ENCODE results near the gene RBM15B. TPM values are rescaled to one million over a fixed set of nuclear protein-coding genes. Genes with fewer than 3 reads are reported as not detected.

The RBM15B gene
- total and polyA plus RNA-seq, 9 of the 15 experiments (the other 6 are each of a cell fraction or from before 2014, with no cell fraction given), result 1.8 to 21.0 (median 10.5) TPM

- TF ChIP-seq CLOCK (CRISPR knock-in tag; IDR thresholded peaks at IDR 0.05; ENCODE audit: borderline replicate concordance), result no peak
- no peak for TF ChIP-seq CXXC5 (CRISPR knock-in tag; IDR thresholded peaks at IDR 0.05)
Observed at GRCh38 chr3:51379746-51380455, 11.2 kb upstream of the RBM15B start (continued).

- no peak overlapping the region for H3K4me3 ChIP-seq
- intact Hi-C loops (cut with micrococcal nuclease) (loop anchor here (10.0 kb wide), 1 partner anchor 766 kb away; the partner anchor contains the start of genes CISH and MAPKAPK3), in situ Hi-C loops (cut with MboI) (no loop called here)
- no peak overlapping the region for H3K9ac ChIP-seq (ENCODE audit: insufficient read depth in 1 of 2, low read depth in 2 of 2, low read length in 2 of 2)
- H3K36me3 ChIP-seq (ENCODE audit: control insufficient read depth, insufficient read depth, low read length), result no peaks in the 10 kb centered on the region
- peaks cover 0 to 4% of the 10 kb centered on the region in 2 experiments; a peak in 3 of 5 replicates for H3K4me1 ChIP-seq (replicated peaks in 1 of 2; ENCODE audit: control insufficient read depth in 2 of 2, insufficient read depth in 2 of 2, low read length in 2 of 2)
- H4K20me1 ChIP-seq (replicated peaks; ENCODE audit: control insufficient read depth, insufficient read depth, low read length), result no peaks in the 10 kb centered on the region
- ATAC-seq (no peak), DNase-seq (ENCODE audit: extremely low read depth in 1 of 4, low spot score in 3 of 4) (no peak), FAIRE-seq (no peak)
- no peak overlapping the region for H3K4me2 ChIP-seq (ENCODE audit: insufficient read depth, low read length)
- WGBS (ENCODE audit: insufficient coverage, low coverage, missing lambda C conversion rate), result 35% methylated on average over 8 of the region's 15 CpGs
- H3K79me2 ChIP-seq (ENCODE audit: control insufficient read depth, insufficient read depth, low read length), result peaks cover 18% of the 10 kb centered on the region
- H3K27ac ChIP-seq (ENCODE audit: extremely low read depth, low read depth, low read length), result no peak overlapping the region
- no TSS peak for BruUV-seq (replicated peaks)
- H2AFZ ChIP-seq (ENCODE audit: low read depth, low read length), result no peak overlapping the region
- H3K27me3 ChIP-seq (ENCODE audit: control insufficient read depth in 2 of 2, insufficient read depth in 2 of 2, low read length in 2 of 2), result peaks cover 3 to 28% of the 10 kb centered on the region in 2 experiments; a peak in 4 of 5 replicates
- no peaks in the 10 kb centered on the region for H3K9me3 ChIP-seq (replicated peaks; ENCODE audit: control insufficient read depth, insufficient read depth, low read depth, low read length)
- ChIA-PET POLR2A (interaction anchor here (0.6 to 1.3 kb wide), 3 partner anchors 9 to 19 kb away, joined by 3 to 5 read pairs (median 4); no protein-coding TSS in a partner anchor), CTCF (ENCODE audit: low intra/inter-chr PET ratio) (no interaction called here)
- no peaks in the 10 kb centered on the region for H3K9me1 ChIP-seq (ENCODE audit: control insufficient read depth, insufficient read depth, low read length)
- no peak for TF ChIP-seq ZNF764 (CRISPR knock-in tag; IDR thresholded peaks at IDR 0.05; ENCODE audit: low read depth)
- no peak for TF ChIP-seq ZNF592 (IDR thresholded peaks at IDR 0.05)
- no peak for TF ChIP-seq NR2C2 (CRISPR knock-in tag; IDR thresholded peaks at IDR 0.05)
- no peak for TF ChIP-seq NR2C2 (tag; IDR thresholded peaks at IDR 0.05)
- no peak for TF ChIP-seq XRCC4 (IDR thresholded peaks at IDR 0.05; ENCODE audit: extremely low read depth, insufficient read depth, insufficient read length)
- no peak for TF ChIP-seq ZNF184 (CRISPR knock-in tag; IDR thresholded peaks at IDR 0.05)
- TF ChIP-seq ARID2 (IDR thresholded peaks at IDR 0.05), result no peak
- no peak for TF ChIP-seq ZNF57 (CRISPR knock-in tag; IDR thresholded peaks at IDR 0.05)
- no peak for TF ChIP-seq HEY1 (CRISPR knock-in tag; IDR thresholded peaks at IDR 0.05; ENCODE audit: borderline replicate concordance)
- TF ChIP-seq TCF3 (CRISPR knock-in tag; IDR thresholded peaks at IDR 0.05), result no peak
- TF ChIP-seq ERF (CRISPR knock-in tag; IDR thresholded peaks at IDR 0.05), result no peak
Observed at GRCh38 chr3:51380601-51381332, 10.3 kb upstream of the RBM15B start.

Measured in K562 (cell line).